ENCODE measurements around the gene ATG7. TPM values are rescaled to one million over a fixed set of nuclear protein-coding genes. Genes with fewer than 3 reads are reported as not detected.
A peak's percentile ranks its signal among the peaks of the same experiment; 100 is the strongest.

ATG7 gene
- total RNA-seq, 1 experiment from 2014 or later = 36.0 TPM

- Histone ChIP-seq H3K27me3 (ENCODE audit: control insufficient read depth, insufficient read depth, low read length) (no peaks in the 10 kb centered on the region), H3K27ac (ENCODE audit: low read length) (peak overlapping the region; percentile 78), H3K9me3 (ENCODE audit: control insufficient read depth, insufficient read depth, low read depth, low read length) (no peaks in the 10 kb centered on the region), H3K4me3 (ENCODE audit: low read depth in 2 of 2, low read length in 2 of 2) (no peak overlapping the region), H3K4me1 (ENCODE audit: control insufficient read depth, insufficient read depth, low read length) (peaks cover 28% of the 10 kb centered on the region), H3K36me3 (ENCODE audit: control insufficient read depth, insufficient read depth, low read length) (no peaks in the 10 kb centered on the region)
- POLR2A ChIA-PET = no interaction called here
- ATAC-seq (peak; percentile 36; the same call in 1 of the 2 replicates), DNase-seq (ENCODE audit: low read depth, low spot score) (no peak)
- in situ Hi-C loops (cut with HindIII; ENCODE audit: low pct_unique_long_range_greater_than_20kb, low sequenced_read_pairs) = no loop called here
- BruUV-seq (replicated peaks) = no TSS peak
- CTCF ChIA-PET = no interaction called here
- intact Hi-C loops (cut with micrococcal nuclease; ENCODE audit: unreplicated experiment) = no loop called here
- TF ChIP-seq CTCF (IDR thresholded peaks at IDR 0.05) = no peak
- TF ChIP-seq TCF7L2 (IDR thresholded peaks at IDR 0.05; ENCODE audit: low read depth, low read length) = peak; percentile 69; the same call in 1 of the 2 replicates
Observed at GRCh38 chr3:11480663-11481298, 208.6 kb downstream of the ATG7 start.

- Histone ChIP-seq H3K9me3 (ENCODE audit: control insufficient read depth, insufficient read depth, low read depth, low read length) (no peaks in the 10 kb centered on the region), H3K27me3 (ENCODE audit: control insufficient read depth, insufficient read depth, low read length) (no peaks in the 10 kb centered on the region), H3K4me3 (ENCODE audit: low read depth in 2 of 2, low read length in 2 of 2) (no peak overlapping the region), H3K36me3 (ENCODE audit: control insufficient read depth, insufficient read depth, low read length) (no peaks in the 10 kb centered on the region), H3K27ac (ENCODE audit: low read length) (peak overlapping the region; percentile 78), H3K4me1 (ENCODE audit: control insufficient read depth, insufficient read depth, low read length) (peaks cover 28% of the 10 kb centered on the region)
- ATAC-seq (no peak), DNase-seq (ENCODE audit: low read depth, low spot score) (no peak)
- in situ Hi-C loops (cut with HindIII; ENCODE audit: low pct_unique_long_range_greater_than_20kb, low sequenced_read_pairs) = no loop called here
- intact Hi-C loops (cut with micrococcal nuclease; ENCODE audit: unreplicated experiment) = no loop called here
- ChIA-PET CTCF (no interaction called here), POLR2A (no interaction called here)
- BruUV-seq (replicated peaks) = no TSS peak
- TF ChIP-seq REST (IDR thresholded peaks at IDR 0.05; ENCODE audit: insufficient read depth in 1 of 2, low read depth in 2 of 2, low read length in 1 of 2) (no peak), TCF7L2 (IDR thresholded peaks at IDR 0.05; ENCODE audit: low read depth, low read length) (no peak), SIN3A (IDR thresholded peaks at IDR 0.05; ENCODE audit: borderline replicate concordance, insufficient read depth, low read depth, low read length) (no peak), CTCF (IDR thresholded peaks at IDR 0.05) (no peak), POLR2AphosphoS5 (IDR thresholded peaks at IDR 0.05; ENCODE audit: low read depth, low read length) (no peak)
Observed at GRCh38 chr3:11481556-11481955, 209.4 kb downstream of the ATG7 start.
